H1 (cell line): Measurements from ENCODE around the gene DAZAP2. TPM values are rescaled to one million over a fixed set of nuclear protein-coding genes. Genes with fewer than 3 reads are reported as not detected.

Experiments
- polyA plus RNA-seq, 7 experiments: library from polyadenylated mRNA; depleted of rRNA in 3 of 7; stranded (reverse) in 5 of 7; unstranded in 2 of 7; fragments of >200 nt in 5 of 7; fragments of 200-250 nt in 2 of 7; gene quantifications; 1 replicate in 5 of 7; 2 replicates in 1 of 7; 4 replicates in 1 of 7; pipeline versions ENCODE4 v1.2.1 to v1.2.3, GENCODE V29; 2011 to 2013; ENCODE audit warnings: missing spikeins in 2 of 7, mixed read lengths in 2 of 7
- total RNA-seq: library from RNA; stranded (reverse); fragmentation: NEBNext Ultra II Directional; extraction: Animal tissue kit (Norgen Biotek cat#: 25700); gene quantifications from 2 replicates; pipeline ENCODE4 v1.2.1, GENCODE V29; 2021

The DAZAP2 gene
- total and polyA plus RNA-seq, 2 of the 8 experiments (the other 6 are each of a cell fraction or from before 2014, with no cell fraction given): 27.1 to 77.2 TPM

Other genes starting within 250 kb of the DAZAP2 start
- gene SLC11A2, start 212.4 kb upstream of the DAZAP2 start, total RNA-seq: 59.3 and 61.5 TPM in 2 replicates
- gene SLC11A2, start 212.4 kb upstream of the DAZAP2 start, polyA plus RNA-seq (2011; rRNA removed): 42.8 and 55.0 TPM in 2 replicates
- gene LETMD1, start 190.5 kb upstream of the DAZAP2 start, total RNA-seq: 31.9 and 39.4 TPM in 2 replicates
- gene LETMD1, start 190.5 kb upstream of the DAZAP2 start, polyA plus RNA-seq (2011; rRNA removed): 52.0 and 65.3 TPM in 2 replicates
- 31.9 and 34.0 TPM in 2 replicates for gene CSRNP2, start 155.2 kb upstream of the DAZAP2 start, total RNA-seq
- 11.3 and 13.7 TPM in 2 replicates for gene CSRNP2, start 155.2 kb upstream of the DAZAP2 start, polyA plus RNA-seq (2011; rRNA removed)
- 44.5 and 49.2 TPM in 2 replicates for gene TFCP2, start 65.7 kb upstream of the DAZAP2 start, total RNA-seq
- gene TFCP2, start 65.7 kb upstream of the DAZAP2 start, polyA plus RNA-seq (2011; rRNA removed): 14.4 and 19.8 TPM in 2 replicates
- gene POU6F1, start 20.8 kb upstream of the DAZAP2 start, total RNA-seq: 6.8 and 8.7 TPM in 2 replicates
- gene POU6F1, start 20.8 kb upstream of the DAZAP2 start, polyA plus RNA-seq (2011; rRNA removed): 5.6 and 7.5 TPM in 2 replicates
- 9.2 and 9.4 TPM in 2 replicates for gene SMAGP, start 31.6 kb downstream of the DAZAP2 start, total RNA-seq
- gene SMAGP, start 31.6 kb downstream of the DAZAP2 start, polyA plus RNA-seq (2011; rRNA removed): 12.7 and 13.9 TPM in 2 replicates
- not detected in 2 replicates for gene BIN2, start 85.3 kb downstream of the DAZAP2 start, total RNA-seq
- gene BIN2, start 85.3 kb downstream of the DAZAP2 start, polyA plus RNA-seq (2011; rRNA removed): 0.05 TPM in 1 of 2 replicates, not detected in the other
- gene CELA1, start 107.9 kb downstream of the DAZAP2 start, total RNA-seq: not detected in 2 replicates
- gene CELA1, start 107.9 kb downstream of the DAZAP2 start, polyA plus RNA-seq (2011; rRNA removed): 0.09 TPM in 1 of 2 replicates, not detected in the other
- gene GALNT6, start 152.6 kb downstream of the DAZAP2 start, total RNA-seq: 10.7 and 12.5 TPM in 2 replicates
- 5.8 and 11.1 TPM in 2 replicates for gene GALNT6, start 152.6 kb downstream of the DAZAP2 start, polyA plus RNA-seq (2011; rRNA removed)
- 13.4 and 15.2 TPM in 2 replicates for gene SLC4A8, start 186.0 kb downstream of the DAZAP2 start, total RNA-seq
- gene SLC4A8, start 186.0 kb downstream of the DAZAP2 start, polyA plus RNA-seq (2011; rRNA removed): 8.6 and 11.2 TPM in 2 replicates